ENCODE data around the gene PPP2R5B. TPM values are rescaled to one million over a fixed set of nuclear protein-coding genes. Genes with fewer than 3 reads are reported as not detected.
A peak's percentile ranks its signal among the peaks of the same experiment; 100 is the strongest.

PPP2R5B gene
- total RNA-seq, 1 donor from 2014 or later: 26.9 TPM

- H3K27me3 ChIP-seq (ENCODE audit: control insufficient read depth, insufficient read depth, low read length): no peaks in the 10 kb centered on the region
- H3K4me3 ChIP-seq (ENCODE audit: low read depth, low read length): no peak overlapping the region
- no peaks in the 10 kb centered on the region for H3K36me3 ChIP-seq (ENCODE audit: control insufficient read depth, insufficient read depth, low read length)
- no peak for TF ChIP-seq CTCF (IDR thresholded peaks at IDR 0.05; ENCODE audit: insufficient read depth, low read length, poor library complexity, severe bottlenecking)
- DNase-seq (ENCODE audit: low read depth): no peak
Measured at GRCh38 chr11:64891880-64892279, 32.6 kb upstream of the PPP2R5B start.

GRCh38 chr11:64892411-64892831, 32.1 kb upstream of the PPP2R5B start:
- no peaks in the 10 kb centered on the region for H3K27me3 ChIP-seq (ENCODE audit: control insufficient read depth, insufficient read depth, low read length)
- TF ChIP-seq CTCF (IDR thresholded peaks at IDR 0.05; ENCODE audit: insufficient read depth, low read length, poor library complexity, severe bottlenecking): no peak
- no peak for DNase-seq (ENCODE audit: low read depth)
- no peaks in the 10 kb centered on the region for H3K36me3 ChIP-seq (ENCODE audit: control insufficient read depth, insufficient read depth, low read length)
- no peak overlapping the region for H3K4me3 ChIP-seq (ENCODE audit: low read depth, low read length)

GRCh38 chr11:64892838-64893193, 31.7 kb upstream of the PPP2R5B start:
- H3K4me3 ChIP-seq (ENCODE audit: low read depth, low read length): no peak overlapping the region

GRCh38 chr11:64893194-64894069, 31.1 kb upstream of the PPP2R5B start:
- Histone ChIP-seq H3K4me3 (ENCODE audit: low read depth, low read length) (no peak overlapping the region), H3K36me3 (ENCODE audit: control insufficient read depth, insufficient read depth, low read length) (no peaks in the 10 kb centered on the region), H3K27me3 (ENCODE audit: control insufficient read depth, insufficient read depth, low read length) (no peaks in the 10 kb centered on the region)
- TF ChIP-seq CTCF (IDR thresholded peaks at IDR 0.05; ENCODE audit: insufficient read depth, low read length, poor library complexity, severe bottlenecking): no peak
- no peak for DNase-seq (ENCODE audit: low read depth)

More at GRCh38 chr11:64892838-64893193, 31.7 kb upstream of the PPP2R5B start:
- no peak for TF ChIP-seq CTCF (IDR thresholded peaks at IDR 0.05; ENCODE audit: insufficient read depth, low read length, poor library complexity, severe bottlenecking)
- H3K36me3 ChIP-seq (ENCODE audit: control insufficient read depth, insufficient read depth, low read length): no peaks in the 10 kb centered on the region
- H3K27me3 ChIP-seq (ENCODE audit: control insufficient read depth, insufficient read depth, low read length): no peaks in the 10 kb centered on the region
- DNase-seq (ENCODE audit: low read depth): no peak

- Histone ChIP-seq H3K4me3 (ENCODE audit: low read depth, low read length) (no peak overlapping the region), H3K36me3 (ENCODE audit: control insufficient read depth, insufficient read depth, low read length) (no peaks in the 10 kb centered on the region), H3K27me3 (ENCODE audit: control insufficient read depth, insufficient read depth, low read length) (no peaks in the 10 kb centered on the region)
- DNase-seq (ENCODE audit: low read depth): no peak
- peak; percentile 92 for TF ChIP-seq CTCF (IDR thresholded peaks at IDR 0.05; ENCODE audit: insufficient read depth, low read length, poor library complexity, severe bottlenecking)
Measured at GRCh38 chr11:64894070-64894811, 30.2 kb upstream of the PPP2R5B start.
